PFSK-1 (cell line): ENCODE measurements around the gene GNL1.

ENCODE experiments used
- FOXP2 ChIP-seq: optimal IDR thresholded peaks from 2 replicates; pipeline ENCODE3; 2011; ENCODE audit warnings: borderline replicate concordance, control low read depth, inconsistent platforms; ENCODE audit not compliant: insufficient read depth; ENCODE audit errors: extremely low read length, extremely low read depth
- POLR2AphosphoS5 ChIP-seq: IDR thresholded peaks from 2 replicates; pipeline ENCODE4 v1.6.1; 2012; ENCODE audit warnings: low read depth, mild to moderate bottlenecking, control low read depth, low read length, moderate library complexity
- REST ChIP-seq, 2 experiments: IDR thresholded peaks; 2 replicates each; pipeline versions ENCODE4 v1.6.1 to v1.8.0; 2011 to 2012; ENCODE audit warnings: low read depth in 2 of 2, low read length in 2 of 2, control low read depth in 1 of 2, inconsistent platforms in 1 of 2, mild to moderate bottlenecking in 1 of 2, moderate library complexity in 1 of 2; ENCODE audit not compliant: insufficient read depth in 1 of 2
- SIN3A ChIP-seq: IDR thresholded peaks from 2 replicates; pipeline ENCODE4 v1.6.1; 2012; ENCODE audit warnings: mild to moderate bottlenecking, low read length, moderate library complexity, borderline replicate concordance; ENCODE audit not compliant: insufficient read depth
- TAF1 ChIP-seq: IDR thresholded peaks from 2 replicates; pipeline ENCODE4 v1.6.1; 2012; ENCODE audit warnings: low read length, control low read depth, borderline replicate concordance; ENCODE audit not compliant: insufficient read depth

GNL1 gene

GRCh38 chr6:30515106-30515505 lies 41.2 kb downstream of the GNL1 start:
- TF ChIP-seq POLR2AphosphoS5: no peak
- no peak for TF ChIP-seq REST (IDR thresholded peaks at IDR 0.05; ENCODE audit: insufficient read depth in 1 of 2, low read depth in 2 of 2, low read length in 2 of 2)
- no peak for TF ChIP-seq SIN3A
- no peak for TF ChIP-seq TAF1
- no peak for TF ChIP-seq FOXP2

DNA sequence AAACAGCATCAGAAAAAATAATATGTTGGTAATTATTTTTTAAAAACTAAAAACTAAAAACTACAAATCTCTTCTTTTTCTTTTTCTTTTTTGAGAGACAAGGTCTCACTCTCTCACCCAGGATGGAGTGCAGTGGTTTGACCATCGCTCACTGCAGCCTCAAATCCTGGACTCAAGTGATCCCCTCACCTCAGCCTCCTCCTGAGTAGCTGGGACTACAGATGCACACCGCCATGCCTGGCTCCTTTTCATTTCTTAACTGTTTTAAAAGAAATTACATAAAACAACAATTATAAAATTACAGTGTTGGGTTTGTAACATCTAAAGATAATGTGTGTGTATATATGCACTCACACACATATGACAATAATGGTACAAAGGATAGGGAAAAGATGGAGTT lies 42.8 kb downstream of the GNL1 start:
- TF ChIP-seq REST (IDR thresholded peaks at IDR 0.05; ENCODE audit: insufficient read depth in 1 of 2, low read depth in 2 of 2, low read length in 2 of 2): no peak
- TF ChIP-seq FOXP2: no peak

DNA sequence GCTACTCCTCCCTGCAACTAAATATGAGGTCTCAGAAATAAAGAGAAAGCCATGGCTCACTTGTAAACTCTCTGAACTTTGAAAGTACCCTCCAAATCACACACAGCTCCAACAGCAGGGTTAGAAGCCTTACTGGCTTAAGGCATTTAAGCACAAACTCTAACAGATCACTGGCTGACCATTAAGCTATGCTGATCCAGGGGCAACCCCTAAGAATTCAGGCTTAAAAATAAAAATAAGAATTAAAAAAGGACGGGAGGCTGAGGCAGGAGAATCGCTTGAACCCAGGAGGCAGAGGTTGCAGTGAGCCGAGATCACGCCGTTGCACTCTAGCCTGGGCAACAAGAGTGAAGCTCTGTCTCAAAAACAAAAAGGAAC lies 45.1 kb downstream of the GNL1 start:
- TF ChIP-seq POLR2AphosphoS5 (no peak), TAF1 (no peak), FOXP2 (no peak), REST (IDR thresholded peaks at IDR 0.05; ENCODE audit: insufficient read depth in 1 of 2, low read depth in 2 of 2, low read length in 2 of 2) (no peak), SIN3A (no peak)

DNA sequence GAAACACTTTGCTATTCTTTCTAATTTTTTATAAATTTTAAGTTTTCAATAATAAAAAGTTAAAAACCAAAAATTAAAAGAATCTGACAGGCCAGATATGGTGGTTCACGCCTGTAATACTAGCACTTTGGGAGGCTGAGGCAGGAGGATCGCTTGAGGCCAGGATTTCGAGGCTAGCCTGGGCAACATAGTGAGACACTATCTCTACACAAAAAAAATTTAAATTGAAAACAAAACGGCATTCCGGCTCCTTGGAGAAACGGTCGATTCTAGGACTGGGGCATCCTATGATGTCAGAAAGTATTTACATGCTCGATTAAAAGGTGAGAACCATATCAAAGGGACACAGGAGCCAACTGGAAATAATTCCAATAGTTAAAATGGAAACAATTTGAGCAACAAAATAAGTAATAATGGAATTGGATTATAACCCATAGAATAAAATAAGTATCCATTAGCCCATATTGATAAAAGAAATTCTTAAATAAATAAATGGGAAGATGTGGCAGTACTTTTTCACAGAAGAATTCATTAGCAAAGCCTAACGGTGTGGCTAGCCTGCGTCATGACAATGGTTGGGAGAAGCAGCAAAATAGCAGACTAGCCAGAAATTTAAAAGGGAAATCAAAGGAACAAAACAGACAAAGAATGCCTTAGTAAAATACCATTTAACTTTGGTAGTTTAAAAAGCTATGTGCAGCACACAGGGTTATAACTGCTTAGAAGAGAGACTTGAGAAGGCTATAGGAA lies 45.7 kb downstream of the GNL1 start:
- no peak for TF ChIP-seq SIN3A
- TF ChIP-seq REST (IDR thresholded peaks at IDR 0.05; ENCODE audit: insufficient read depth in 1 of 2, low read depth in 2 of 2, low read length in 2 of 2): no peak
- TF ChIP-seq FOXP2: no peak
- no peak for TF ChIP-seq TAF1
- TF ChIP-seq POLR2AphosphoS5: no peak

- TF ChIP-seq SIN3A (no peak), FOXP2 (no peak), REST (IDR thresholded peaks at IDR 0.05; ENCODE audit: insufficient read depth in 1 of 2, low read depth in 2 of 2, low read length in 2 of 2) (no peak)
These were observed 47.2 kb downstream of the GNL1 start for GRCh38 chr6:30508890-30509736.
